Activated CD8-positive, alpha-beta memory T cell treated with anti-CD3 and anti-CD28 coated beads, Interleukin-2, amount 50 U/mL, for 4 hours (primary cell): Measurements from ENCODE around the gene EPHA2.
"Not testable (repeated sequence)": the region's sequence is repeated elsewhere in the genome, so short reads cannot be mapped to it uniquely, and the experiment has no call there.

Source experiments
- DNase-seq: peaks from one replicate; pipeline ENCODE4 v3.0.0-alpha.2; 2020

EPHA2 gene

DNA sequence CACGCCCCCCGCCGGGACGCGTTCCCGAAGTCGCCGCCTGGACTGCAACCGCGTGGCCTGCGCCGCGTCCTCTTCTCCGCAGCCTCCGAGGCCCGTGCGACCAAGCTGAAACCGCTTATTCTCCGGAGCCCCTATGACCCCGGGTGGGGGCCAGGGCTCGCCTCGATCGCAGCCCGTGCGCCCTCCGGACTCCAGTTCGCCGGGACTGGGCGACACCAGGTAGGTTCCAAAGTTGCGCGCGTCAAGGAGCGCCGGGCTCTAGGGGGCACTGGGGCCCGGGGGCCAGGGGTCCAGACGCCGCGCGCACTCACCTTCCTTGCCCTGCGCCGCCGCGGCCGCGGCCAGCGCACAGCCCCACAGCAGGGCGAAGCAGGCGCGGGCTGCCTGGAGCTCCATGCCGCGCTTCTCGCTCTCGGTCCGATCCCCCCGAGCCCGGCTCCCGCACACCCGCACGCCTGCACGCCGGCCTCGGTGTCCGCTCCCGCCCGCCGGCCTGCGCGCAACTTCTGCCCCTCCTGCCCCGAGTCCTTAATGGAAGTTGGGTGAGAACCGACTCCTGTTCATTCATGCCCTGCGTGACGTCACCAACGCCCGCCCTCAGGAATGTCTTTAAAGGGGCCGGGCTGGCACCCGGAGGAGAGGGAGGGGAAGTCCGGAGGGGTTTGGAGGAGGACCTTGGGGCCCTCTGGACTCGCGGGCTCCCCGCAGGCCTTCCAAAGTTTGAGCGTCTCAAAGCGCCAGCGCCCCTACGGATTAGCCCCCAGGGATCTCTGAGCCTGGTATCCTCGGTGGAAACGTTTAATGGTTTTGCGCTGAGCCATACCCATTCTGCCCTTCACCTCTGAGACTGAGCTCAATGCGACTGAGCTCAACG lies at the start of gene EPHA2:
EPHA2 (minus strand) TSS at position 533 of the 874 bp plus-strand sequence; CDS start at position 396, 137 bp downstream.
- no peak for DNase-seq

DNA sequence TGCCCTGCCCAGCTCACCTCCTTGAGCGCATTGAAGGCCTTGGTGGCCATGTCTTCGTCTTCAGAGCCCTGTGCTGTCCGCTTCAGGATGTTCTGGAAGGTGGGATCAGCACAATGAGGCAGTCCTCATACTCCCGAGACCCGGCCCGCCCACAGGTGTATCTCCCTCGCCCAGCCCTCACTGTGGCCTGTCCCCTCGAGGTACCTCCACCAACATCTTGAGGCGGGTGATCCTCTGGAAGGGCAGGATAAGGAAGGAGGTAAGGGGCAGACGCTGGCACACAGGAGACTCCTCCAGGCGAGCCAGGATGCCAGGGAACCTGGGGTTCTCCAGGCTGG lies 49.4 kb upstream of the EPHA2 start:
- no peak for DNase-seq

DNA sequence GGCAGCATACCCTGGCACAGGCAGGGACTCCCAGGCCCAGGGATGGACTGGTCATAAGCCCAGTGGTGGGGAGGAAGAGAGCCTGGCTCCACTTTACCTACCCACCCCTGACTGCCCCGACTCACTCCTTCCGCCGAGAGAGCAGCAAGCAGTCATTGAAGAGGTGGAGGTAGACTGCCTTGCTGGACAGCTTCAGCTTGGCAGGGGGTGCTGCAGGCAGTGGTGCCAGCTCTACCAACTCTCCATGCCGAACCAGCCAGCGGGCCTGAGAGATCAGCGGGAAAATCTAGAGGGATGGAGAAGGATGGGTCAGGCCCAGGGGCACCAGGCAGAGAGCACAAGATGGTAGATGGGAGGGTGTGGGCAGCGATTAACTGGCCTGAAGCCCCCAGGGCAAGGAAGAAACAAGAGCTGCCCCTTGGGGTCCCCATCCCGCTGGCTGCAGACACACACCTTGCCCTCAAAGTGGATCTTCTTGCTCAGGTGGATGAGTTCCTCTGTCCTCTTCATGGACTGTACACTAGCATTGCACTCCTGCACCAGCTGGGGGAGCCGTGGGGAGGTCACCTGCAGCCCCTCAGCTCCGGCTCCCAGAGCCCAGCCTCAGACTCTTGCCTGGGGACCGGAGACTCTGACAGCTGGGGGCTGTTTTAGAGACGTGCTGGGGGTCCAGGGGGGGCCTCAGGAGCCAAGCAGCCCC lies 48.9 kb upstream of the EPHA2 start:
- DNase-seq, result peak; percentile 47

DNA sequence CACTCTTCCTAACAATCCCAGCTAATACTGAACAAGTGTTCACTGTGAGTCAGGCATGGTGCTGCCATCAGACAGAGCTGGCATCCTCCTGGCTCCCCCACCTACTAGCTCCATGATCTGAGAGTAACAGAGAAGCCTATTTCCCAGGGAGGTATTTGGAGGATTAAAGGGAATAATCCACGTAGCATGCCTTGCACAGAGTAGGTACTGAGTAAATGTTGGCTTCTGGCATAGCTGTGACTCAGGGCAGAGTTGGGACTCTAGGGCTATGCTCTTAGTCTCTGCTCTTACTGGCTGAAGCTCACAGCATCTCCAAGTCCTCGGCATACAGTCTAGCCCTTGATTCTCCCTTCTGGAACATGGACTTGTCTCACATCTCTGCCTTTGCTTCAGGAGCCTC lies 48.3 kb upstream of the EPHA2 start:
- no peak for DNase-seq

DNA sequence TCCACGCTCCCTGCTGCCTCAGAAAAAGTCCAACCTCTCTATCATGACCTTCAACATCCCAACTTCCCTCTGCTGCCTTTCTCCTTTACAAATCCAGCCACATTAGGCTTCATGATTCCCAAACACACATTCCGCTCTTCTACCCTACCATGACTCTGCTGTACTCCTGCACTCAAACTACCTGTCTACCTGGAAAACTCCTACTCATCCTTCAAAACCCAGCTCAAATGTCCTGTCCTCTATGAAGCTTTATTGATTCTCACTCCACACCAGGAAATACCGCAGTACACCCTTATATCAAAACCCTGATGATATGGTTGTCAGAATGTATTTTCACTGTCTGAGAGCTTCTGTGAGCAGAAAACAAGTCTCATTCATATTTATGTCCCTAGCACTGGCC lies 47.7 kb upstream of the EPHA2 start:
- DNase-seq, result no peak

DNA sequence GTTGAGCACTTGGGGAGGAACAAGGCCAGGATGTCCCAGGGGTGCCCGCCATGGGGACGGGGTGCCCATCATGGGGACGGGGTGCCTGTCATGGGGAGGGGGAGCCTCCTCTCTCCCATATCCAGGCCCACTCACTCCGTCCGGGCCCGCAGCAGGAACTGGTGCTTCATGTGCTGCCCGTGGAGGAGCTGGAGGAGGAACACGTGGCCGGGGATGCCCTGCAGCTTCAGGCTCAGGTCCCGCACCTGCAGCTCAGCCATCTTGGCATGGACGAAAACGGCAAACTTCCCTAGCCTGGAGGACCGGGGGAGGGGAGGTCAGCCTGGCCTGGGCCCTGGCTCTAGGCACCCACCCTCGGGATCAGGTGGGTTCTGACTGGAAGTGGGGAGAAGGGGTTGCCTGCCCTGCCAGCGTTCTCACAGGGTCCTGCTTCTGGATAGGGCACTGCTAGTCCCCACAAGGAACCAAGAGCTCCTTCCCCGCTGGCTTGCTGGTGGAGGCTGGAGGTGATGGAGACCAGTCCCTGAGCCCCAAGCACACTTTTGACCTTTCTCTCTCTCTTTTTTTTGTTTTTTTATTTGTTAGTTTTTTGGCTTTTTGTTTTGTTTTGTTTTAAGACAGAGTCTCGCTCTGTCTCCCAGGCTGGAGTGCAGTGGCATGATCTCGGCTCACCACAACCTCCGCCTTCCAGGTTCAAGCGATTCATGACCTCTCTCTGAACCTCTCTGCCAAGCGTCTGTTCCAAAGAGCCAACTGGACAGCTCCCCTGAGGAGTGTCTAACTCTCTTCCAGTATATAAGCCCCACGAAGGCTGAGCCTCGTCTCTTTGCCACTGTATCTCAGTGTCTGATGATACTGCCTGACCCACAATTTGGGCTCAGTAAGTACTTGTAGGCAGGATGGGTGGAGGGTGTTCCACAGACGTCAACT lies 46.7 kb upstream of the EPHA2 start:
- DNase-seq, result no peak

DNA sequence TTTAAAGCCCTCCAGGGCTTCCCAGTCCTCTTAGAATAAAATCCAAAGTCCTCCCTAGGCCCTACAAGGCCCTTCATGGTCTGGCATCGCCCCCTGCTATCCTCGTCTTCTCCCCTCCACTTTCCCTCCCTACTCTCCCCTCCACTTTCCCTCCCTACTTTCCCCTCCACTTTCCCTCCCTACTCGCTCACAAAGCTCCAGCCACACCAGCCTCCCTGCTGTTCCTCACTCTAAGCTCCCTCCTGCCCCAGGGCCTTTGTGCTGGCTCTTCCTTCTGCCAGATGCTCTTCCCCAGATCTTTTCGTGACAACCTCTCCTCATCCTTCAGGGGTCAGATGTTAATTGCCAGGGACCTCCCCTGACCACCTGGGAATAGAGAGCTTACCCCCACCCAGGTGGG lies 43.8 kb upstream of the EPHA2 start:
- no peak for DNase-seq

DNA sequence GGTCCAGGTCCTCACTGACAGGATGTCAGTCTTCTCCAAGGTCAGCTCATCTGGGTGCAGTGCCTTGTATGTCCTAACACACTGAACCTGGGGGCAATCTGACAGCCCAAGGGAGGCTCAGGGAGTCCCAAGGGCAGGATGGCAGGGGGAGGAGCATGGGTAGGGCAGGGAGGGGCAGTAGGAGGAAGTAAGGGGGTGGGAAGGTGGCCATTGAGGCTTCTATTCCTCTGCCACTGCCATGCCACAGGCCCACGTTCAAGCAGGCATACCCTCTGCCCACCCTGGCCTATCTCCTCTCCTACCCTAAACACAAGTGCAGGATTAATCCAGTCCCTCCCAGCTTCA lies 43.3 kb upstream of the EPHA2 start:
- no peak for DNase-seq

DNA sequence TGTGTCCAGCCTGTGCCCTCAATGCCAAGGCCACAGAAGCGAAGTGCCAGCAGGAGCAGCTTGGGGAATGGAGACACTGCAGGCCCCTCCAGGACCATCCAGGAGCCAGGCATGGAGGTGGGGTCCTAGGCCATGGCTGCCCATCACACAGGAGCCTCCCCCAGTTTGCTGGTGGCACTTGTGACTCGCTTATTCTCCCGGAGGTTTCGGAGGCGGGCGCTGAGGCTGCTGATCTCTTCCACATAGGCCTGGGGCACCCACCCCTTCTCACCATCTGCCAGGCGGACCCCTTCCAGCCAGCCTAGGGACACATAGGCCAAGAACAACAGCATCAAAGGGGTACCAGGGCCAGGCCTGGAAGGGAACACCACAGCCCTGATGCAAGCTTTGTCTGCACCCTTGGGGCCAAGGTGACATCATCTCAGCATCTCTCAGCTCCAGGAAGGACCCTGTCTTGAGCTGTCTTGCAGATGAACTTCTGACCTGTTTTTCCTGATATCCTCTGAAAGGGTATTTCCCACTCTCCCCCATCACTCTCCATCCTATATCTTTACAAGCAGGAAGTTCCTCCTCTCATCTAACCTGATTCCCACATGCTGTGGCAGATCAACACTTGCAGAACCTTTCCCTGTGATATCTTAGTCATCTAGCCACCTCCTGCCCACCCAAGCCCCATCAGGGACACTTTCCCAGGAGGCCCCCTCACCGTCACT lies 42.7 kb upstream of the EPHA2 start:
- no peak for DNase-seq

DNA sequence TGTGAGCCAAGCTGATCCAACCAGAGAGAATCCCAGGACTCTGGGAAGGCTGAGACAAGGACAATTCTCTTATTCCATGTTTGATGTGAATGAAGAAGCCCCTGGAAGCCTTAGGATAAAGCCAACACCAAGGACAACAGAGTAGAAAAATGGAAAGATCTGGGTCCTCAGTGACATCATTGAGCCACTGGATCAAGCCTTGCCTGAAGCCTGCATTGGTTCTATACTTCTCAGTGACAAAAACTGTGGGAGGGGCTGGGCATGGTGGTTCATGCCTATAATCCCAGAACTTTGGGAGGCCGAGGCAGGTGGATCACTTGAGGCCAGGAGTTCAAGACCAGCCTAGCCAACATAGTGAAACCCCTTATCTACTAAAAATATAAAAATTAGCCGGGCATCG lies 41.0 kb upstream of the EPHA2 start:
- DNase-seq, result no peak

DNA sequence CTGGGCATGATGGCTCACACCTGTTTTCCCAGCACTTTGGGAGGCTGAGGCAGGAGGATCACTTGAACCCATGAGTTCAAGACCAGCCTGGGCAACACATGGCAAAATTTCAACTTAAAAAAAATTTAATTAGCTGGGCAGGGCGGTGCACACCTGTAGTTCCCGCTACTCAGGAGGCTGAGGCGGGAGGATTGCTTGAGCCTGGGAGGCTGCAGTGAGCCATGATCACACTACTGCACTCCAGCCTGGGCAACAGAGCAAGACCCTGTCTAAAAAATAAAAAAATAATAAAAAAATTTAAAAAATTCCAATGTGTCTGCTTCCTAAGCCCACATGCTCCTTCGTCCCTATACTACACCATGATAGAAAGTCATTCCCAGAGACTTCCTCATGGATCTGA lies 40.3 kb upstream of the EPHA2 start:
- not testable (repeated sequence) for DNase-seq

DNA sequence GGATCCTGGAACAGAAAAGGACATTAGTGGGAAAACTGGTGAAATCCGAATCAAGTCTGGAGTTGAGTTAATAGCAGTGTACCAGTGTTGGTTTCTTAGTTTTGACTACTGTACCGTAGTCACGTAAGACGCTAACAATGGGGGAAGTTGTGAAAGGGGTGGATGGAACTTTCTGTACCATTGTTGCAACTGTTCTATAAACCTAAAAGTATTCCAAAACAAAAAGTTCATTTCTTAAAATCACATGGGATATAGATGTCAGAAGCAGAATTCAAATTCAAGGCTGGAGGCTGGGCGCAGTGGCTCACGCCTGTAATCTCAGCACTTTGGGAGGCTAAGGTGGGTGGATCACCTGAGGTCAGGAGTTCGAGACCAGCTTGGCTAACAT lies 39.6 kb upstream of the EPHA2 start:
- no peak for DNase-seq

DNA sequence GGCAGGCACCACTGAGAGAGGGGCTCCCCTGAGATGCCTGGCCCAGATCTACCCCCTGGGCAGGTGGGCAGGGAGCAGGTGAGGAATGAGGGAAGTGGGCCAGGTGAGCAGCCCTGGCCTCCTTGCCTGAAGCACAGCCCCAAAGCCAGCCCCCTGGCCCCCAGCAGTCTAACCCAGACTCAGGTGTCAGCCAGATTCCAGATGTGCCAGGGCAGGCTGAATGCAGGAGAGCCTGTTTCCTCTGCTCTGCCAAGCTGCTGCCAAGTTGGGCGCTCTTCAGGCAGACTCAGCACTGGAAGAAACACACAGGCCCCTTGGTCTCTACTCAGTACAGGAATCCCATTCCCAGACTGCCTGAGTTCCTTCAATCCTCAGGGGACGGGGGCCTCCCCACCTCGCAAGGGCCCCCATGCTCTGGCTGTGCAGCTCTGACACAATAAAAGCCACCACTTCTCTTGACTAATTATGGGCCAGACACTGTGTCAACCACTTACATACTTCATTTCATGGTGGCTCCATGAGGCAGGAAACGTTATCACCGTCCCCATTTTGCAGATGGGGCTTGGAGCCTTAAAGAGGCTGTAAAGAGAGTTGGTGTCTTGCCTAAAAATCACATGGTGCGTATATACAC lies 36.2 kb upstream of the EPHA2 start:
- no peak for DNase-seq

DNA sequence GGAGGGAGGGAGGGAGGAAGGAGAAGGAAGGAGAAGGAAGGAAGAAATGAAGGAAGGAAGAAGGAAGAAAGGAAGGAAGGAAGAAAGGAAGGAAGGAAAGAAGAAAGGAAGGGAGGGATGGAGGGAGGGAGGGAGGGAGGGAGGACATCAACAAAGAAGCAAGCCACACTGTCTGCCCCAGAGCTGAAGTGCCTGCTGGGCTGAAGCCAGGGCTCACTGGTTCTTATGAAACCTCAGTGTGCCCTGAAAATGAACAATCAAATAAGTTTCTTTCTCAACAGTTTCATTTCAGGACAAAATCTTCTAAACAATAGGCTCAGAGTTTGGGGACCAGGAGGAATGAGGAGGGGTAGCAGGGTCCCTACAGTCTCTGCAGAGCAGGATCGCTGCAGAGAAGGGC lies 35.4 kb upstream of the EPHA2 start:
- DNase-seq, result no peak

DNA sequence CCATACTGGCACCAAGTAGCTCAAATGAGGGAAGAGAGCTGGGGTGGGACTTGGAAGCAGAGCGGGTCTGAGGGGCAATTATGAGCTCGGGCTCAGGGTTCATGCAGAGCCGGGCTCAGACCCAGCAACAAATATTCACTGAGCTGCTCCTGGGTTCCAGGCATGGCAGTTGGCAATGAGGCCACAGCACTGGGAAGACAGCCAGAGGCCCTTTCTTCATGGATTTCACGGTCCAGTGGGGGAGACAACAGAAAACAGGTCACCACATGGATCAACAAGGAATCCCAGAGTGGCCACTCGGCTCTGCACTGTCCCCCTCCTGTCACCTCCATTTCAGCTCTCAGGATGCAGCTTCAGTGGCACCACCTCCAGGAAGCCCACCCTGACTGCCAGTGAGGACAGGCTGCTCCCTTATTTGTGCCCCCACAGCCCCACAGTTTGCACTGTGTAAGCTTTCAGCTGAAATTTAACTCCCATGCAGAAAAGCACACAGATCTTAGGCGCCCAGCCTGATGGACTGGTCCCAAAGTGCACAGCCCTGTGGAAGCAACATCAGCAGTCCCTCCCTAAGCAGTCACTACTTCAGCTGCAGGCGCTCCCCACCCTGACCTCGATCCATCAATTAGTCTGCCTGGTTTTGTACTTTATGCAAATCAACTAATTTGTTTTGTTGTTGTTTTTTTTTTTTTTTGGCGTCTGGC lies 34.2 kb upstream of the EPHA2 start:
- no peak for DNase-seq

DNA sequence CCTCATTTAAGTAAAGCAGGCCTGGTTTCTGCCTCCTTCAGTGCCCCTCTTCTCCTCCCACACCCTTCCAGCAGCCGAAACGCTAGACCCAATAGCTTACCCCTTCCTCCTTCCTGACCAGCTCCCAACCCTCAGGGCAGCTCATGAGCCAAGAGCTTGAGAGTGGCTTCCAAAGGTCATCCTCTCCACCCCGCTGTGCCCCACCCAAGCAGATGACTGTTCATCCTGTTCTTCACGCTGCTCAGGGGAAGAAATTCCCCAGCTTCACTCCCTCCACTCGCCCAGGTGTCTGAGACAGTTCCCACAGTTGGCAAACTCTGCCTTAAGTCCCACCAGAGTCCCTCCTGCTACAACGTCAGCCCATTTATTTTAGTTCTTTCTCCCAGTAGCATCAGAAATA lies 33.1 kb upstream of the EPHA2 start:
- DNase-seq, result no peak

DNA sequence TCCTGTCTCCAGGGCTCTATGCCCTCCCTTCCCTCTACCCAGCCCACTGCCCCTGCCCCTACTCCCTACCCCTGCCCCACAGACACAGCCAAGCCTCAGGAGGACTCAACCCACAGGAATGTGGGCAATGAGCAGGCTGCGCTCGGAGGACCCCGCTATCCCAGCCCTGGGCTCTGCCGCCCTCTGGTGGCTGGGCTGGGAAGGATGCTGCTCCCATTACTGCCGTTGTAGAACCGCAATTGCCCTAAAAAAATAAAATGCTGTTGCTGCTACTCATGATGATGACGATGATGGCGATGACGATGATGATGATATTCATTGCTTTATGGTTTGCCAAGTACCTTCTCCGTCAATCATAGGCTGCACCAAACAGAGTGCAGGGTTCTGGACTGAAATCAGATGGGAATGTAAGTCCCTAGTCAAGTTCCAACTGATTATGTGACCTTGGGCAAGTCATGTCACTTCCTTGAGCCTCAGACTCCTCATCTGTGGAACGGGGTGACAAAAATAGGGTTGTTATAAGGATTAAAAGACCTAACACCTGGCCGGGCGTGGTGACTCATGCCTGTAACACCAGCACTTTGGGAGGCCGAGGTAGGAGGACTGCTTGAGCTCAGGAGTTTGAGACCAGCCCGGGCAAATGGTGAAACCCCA lies 32.0 kb upstream of the EPHA2 start:
- peak; percentile 81 for DNase-seq

DNA sequence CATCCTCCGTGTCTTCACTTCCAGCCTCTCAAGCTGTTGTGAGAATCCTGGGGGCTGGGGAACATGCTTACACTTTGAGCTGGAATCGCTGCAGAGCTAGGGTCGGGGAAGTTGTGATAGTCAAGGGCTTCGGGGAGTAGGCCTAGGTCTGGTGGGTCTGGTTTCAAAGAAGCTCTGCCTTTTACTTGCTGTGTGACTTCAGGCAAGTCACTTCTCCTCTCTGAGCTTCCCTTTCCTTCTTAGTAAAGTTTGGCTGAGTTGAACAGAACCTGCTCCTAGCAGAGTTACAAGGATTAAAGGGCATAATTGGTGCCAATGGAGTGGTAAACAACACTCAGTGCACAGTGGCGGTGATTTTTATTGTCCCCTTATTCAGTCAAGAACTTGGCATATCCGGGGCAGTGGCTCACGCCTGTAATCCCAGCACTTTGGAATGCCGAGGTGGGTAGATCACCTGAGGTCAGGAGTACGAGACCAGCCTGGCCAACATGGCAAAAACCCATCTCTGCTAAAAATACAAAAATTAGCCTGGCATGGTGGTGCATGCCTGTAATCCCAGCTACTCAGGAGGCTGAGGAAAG lies 30.9 kb upstream of the EPHA2 start:
- DNase-seq, result no peak

DNA sequence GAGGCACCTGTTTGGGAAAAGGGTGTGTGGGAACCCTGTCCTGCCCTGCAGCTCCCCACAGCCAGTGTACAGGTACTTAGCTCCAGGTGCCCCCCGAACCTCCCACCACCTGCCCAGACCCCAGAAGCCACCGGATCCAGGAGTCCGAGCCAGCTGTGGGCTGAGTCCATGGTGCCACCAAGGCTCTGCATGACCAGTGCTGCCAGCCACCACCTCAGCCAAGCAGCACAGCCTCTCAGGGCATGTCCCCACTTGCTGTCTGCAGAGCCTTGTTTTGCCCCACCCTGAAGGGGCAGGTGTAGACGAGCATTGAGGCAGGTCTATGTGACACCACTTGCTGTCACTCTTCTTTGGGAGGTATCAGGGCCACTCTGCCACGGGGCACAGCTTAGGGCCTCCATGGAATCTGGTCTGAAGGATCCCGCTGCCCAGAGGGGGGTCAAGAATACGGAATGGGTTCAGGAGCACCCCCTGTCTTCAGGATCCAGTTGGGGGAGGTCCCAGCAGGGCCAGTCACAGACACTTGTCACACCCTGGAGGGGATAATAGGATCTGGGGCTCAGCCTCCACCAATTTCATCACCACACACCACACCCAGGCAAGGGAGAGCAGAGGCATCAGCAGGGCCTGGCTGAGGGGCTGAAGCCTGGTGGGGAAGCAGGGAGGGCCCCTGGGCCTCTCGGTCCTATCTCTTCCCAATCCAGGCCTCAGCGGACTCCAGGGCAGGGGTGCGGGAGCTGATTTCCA lies 28.9 kb upstream of the EPHA2 start:
- DNase-seq, result no peak
